GM23338 (cell line): ENCODE results near the gene CXCL6. TPM values are rescaled to one million over a fixed set of nuclear protein-coding genes. Genes with fewer than 3 reads are reported as not detected.

ENCODE experiments used
- ATAC-seq: fragments of 200-7000 bp; cut with Tn5 transposase; 3 replicates; pipeline ENCODE4 v1.9.1; 2020
- DNase-seq: peaks from one replicate; pipeline ENCODE4 v3.0.0-alpha.2; 2015; ENCODE audit warnings: low spot score
- H2AFZ ChIP-seq: fragments of 200-600 bp; sonication (generic); 2 replicates; pipeline ENCODE4 v1.8.0; 2016; ENCODE audit warnings: antibody characterized with exemption, mild to moderate bottlenecking, moderate library complexity
- H3F3A ChIP-seq: fragments of 200-600 bp; sonication (generic); replicated peaks from 2 replicates; pipeline ENCODE4 v1.8.0; 2017; ENCODE audit warnings: antibody characterized with exemption, mixed run types, low read depth
- H3K27ac ChIP-seq: fragments of 200-600 bp; sonication (generic); 2 replicates; pipeline ENCODE4 v1.6.1; 2016; ENCODE audit warnings: low read depth
- H3K27me3 ChIP-seq: fragments of 200-600 bp; sonication (generic); 2 replicates; pipeline ENCODE4 v1.8.0; 2016; ENCODE audit warnings: mild to moderate bottlenecking, mixed run types, moderate library complexity; ENCODE audit not compliant: insufficient read depth
- H3K36me3 ChIP-seq: fragments of 200-600 bp; sonication (generic); 2 replicates; pipeline ENCODE4 v1.8.0; 2016; ENCODE audit warnings: mild to moderate bottlenecking; ENCODE audit not compliant: insufficient read depth
- H3K4me1 ChIP-seq: fragments of 200-600 bp; sonication (generic); 2 replicates; pipeline ENCODE4 v1.8.0; 2016; ENCODE audit warnings: mild to moderate bottlenecking, moderate library complexity; ENCODE audit not compliant: insufficient read depth
- H3K4me2 ChIP-seq: fragments of 200-600 bp; sonication (generic); 2 replicates; pipeline ENCODE4 v1.7.1; 2017; ENCODE audit warnings: mixed run types
- H3K4me3 ChIP-seq: fragments of 200-600 bp; sonication (generic); 2 replicates; pipeline ENCODE4 v1.6.1; 2016; ENCODE audit warnings: mixed run types
- H3K79me2 ChIP-seq: fragments of 200-600 bp; sonication (generic); replicated peaks from 2 replicates; pipeline ENCODE4 v1.8.0; 2017; ENCODE audit warnings: mild to moderate bottlenecking; ENCODE audit not compliant: insufficient read depth
- H3K9me2 ChIP-seq: fragments of 200-600 bp; sonication (generic); 2 replicates; pipeline ENCODE4 v1.8.0; 2017; ENCODE audit not compliant: insufficient read depth
- H4K20me1 ChIP-seq: fragments of 200-600 bp; sonication (generic); replicated peaks from 2 replicates; pipeline ENCODE4 v1.8.0; 2017; ENCODE audit warnings: mild to moderate bottlenecking; ENCODE audit not compliant: insufficient read depth
- H3K27ac Mint-ChIP-seq: 2 replicates; pipeline ENCODE4 v1.8.0; 2020; ENCODE audit warnings: inconsistent platforms, mild to moderate bottlenecking, moderate library complexity, mixed read lengths
- H3K27me3 Mint-ChIP-seq: 3 replicates; pipeline ENCODE4 v1.8.0; 2022; ENCODE audit warnings: low read depth, mild to moderate bottlenecking, moderate library complexity, mixed read lengths, inconsistent platforms; ENCODE audit not compliant: insufficient read depth, poor library complexity
- H3K36me3 Mint-ChIP-seq: 3 replicates; pipeline ENCODE4 v1.8.0; 2021; ENCODE audit warnings: low read depth, mild to moderate bottlenecking, inconsistent platforms, moderate library complexity, mixed read lengths
- H3K4me1 Mint-ChIP-seq: 3 replicates; pipeline ENCODE4 v1.8.0; 2020; ENCODE audit warnings: mild to moderate bottlenecking, inconsistent platforms, mixed read lengths
- H3K4me3 Mint-ChIP-seq: 3 replicates; pipeline ENCODE4 v1.8.0; 2021; ENCODE audit warnings: moderate library complexity, mild to moderate bottlenecking, inconsistent platforms, mixed read lengths
- H3K9me3 Mint-ChIP-seq: 3 replicates; pipeline ENCODE4 v1.8.0; 2020; ENCODE audit warnings: moderate library complexity, mild to moderate bottlenecking, inconsistent platforms, mixed read lengths
- CREB1 ChIP-seq: fragments of 250-450 bp; sonication (Bioruptor Pico); IDR thresholded peaks from 2 replicates; pipeline ENCODE4 v1.5.0; 2020; ENCODE audit warnings: low read depth, mild to moderate bottlenecking, moderate library complexity
- CTCF ChIP-seq, 2 experiments: fragments of 200-600 bp in 1 of 2; sonication (generic) in 1 of 2; conservative IDR thresholded peaks; 2 replicates each; pipeline versions ENCODE4 v1.5.1 to v1.6.1; 2016 to 2017; ENCODE audit warnings: antibody characterized with exemption in 2 of 2, low read depth in 2 of 2, mild to moderate bottlenecking in 2 of 2, moderate library complexity in 1 of 2
- ETS1 ChIP-seq: IDR thresholded peaks from 2 replicates; pipeline ENCODE4 v1.6.1; 2016; ENCODE audit warnings: antibody characterized with exemption
- EZH2 ChIP-seq: fragments of 200-600 bp; sonication (generic); IDR thresholded peaks from one replicate; pipeline ENCODE4 v1.8.0; 2017; ENCODE audit warnings: antibody characterized with exemption, mild to moderate bottlenecking, low read depth; ENCODE audit not compliant: unreplicated experiment
- EZH2phosphoT487 ChIP-seq: fragments of 200-600 bp; sonication (generic); IDR thresholded peaks from one replicate; pipeline ENCODE4 v1.8.1; 2018; ENCODE audit warnings: antibody characterized with exemption; ENCODE audit not compliant: unreplicated experiment
- JUNB ChIP-seq: IDR thresholded peaks from one replicate; pipeline ENCODE4 v1.6.1; 2016; ENCODE audit warnings: antibody characterized with exemption; ENCODE audit not compliant: unreplicated experiment
- NANOG ChIP-seq: IDR thresholded peaks from 2 replicates; pipeline ENCODE4 v1.6.1; 2016; ENCODE audit warnings: antibody characterized with exemption, borderline replicate concordance
- POLR2AphosphoS5 ChIP-seq: IDR thresholded peaks from 2 replicates; pipeline ENCODE4 v1.6.1; 2016; ENCODE audit warnings: antibody characterized with exemption, low read depth
- STAT1 ChIP-seq: IDR thresholded peaks from one replicate; pipeline ENCODE4 v1.6.1; 2016; ENCODE audit warnings: antibody characterized with exemption; ENCODE audit not compliant: unreplicated experiment
- ZNF114 ChIP-seq: fragments of 250-450 bp; sonication (Bioruptor Pico); IDR thresholded peaks from 2 replicates; pipeline ENCODE4 v1.5.0; 2020; ENCODE audit warnings: mild to moderate bottlenecking, moderate library complexity
- ZNF331 ChIP-seq: fragments of 250-450 bp; sonication (Bioruptor Pico); IDR thresholded peaks from 2 replicates; pipeline ENCODE4 v1.5.0; 2020; ENCODE audit warnings: low read depth, mild to moderate bottlenecking, moderate library complexity
- polyA plus RNA-seq: library from polyadenylated mRNA; unstranded; fragments of >200 nt; fragmentation: Nextera tagmentation; extraction: Ambion mirVana; gene quantifications from 2 replicates; pipeline ENCODE4 v1.2.1, GENCODE V29; 2016
- total RNA-seq: library from RNA; depleted of rRNA; stranded (reverse); fragments of >200 nt; shearing (Covaris generic); gene quantifications from 2 replicates; pipeline ENCODE4 v1.2.3, GENCODE V29; 2014
- TF ChIP-seq, protein P1 (sequence below): IDR thresholded peaks from one replicate; pipeline ENCODE4 v1.6.1; 2018; ENCODE audit warnings: antibody characterized with exemption; ENCODE audit not compliant: unreplicated experiment
- TF ChIP-seq, protein P2 (sequence below): fragments of 250-450 bp; sonication (Bioruptor Pico); IDR thresholded peaks from 2 replicates; pipeline ENCODE4 v1.5.0; 2020; ENCODE audit warnings: mild to moderate bottlenecking, moderate library complexity

The CXCL6 gene
- total and polyA plus RNA-seq, 2 experiments from 2014 or later: 7.2 to 11.8 TPM

DNA sequence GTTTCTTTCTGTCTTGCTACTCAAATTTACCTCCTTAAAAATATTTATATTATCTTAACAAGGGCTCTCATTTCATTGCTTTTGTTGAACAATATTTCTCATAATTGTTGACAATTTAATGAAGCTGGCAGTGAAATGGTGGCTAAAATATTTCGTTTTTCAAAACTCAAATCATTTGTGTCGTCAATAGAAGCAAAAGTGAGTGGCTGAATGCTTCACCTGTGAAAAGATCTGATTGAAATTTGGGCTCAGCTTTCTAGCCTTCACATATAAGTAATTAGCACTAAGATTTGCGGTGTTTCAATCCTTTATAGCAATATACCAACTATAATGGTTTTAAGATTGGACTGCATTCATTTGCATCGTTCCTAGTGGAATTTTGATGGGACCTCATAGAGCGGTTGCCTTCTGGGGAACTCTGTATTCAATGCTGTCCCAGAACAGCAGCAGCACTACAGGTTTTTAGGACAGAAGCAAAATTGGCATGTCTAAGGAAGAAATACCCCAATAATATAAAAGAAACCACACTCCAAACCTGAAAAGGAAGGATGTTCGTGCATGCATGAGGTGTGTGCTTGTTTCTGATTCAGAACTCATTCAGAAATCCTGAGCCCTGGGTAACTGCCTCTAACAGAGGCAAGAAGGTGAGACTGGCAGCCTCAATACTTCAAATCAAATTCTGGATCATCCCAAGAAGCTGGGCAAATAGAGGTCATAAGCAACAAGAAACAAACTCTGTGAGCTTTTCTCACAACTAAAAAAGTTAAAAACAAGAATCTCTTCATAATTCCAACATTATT, 35.2 kb downstream of the CXCL6 start:
- Histone ChIP-seq H3K4me2 (no peak overlapping the region), H3F3A (no peaks in the 10 kb centered on the region; the same call in 1 of the 2 replicates), H4K20me1 (no peaks in the 10 kb centered on the region), H3K4me3 (no peak overlapping the region), H3K36me3 (no peaks in the 10 kb centered on the region), H3K27ac (no peak overlapping the region), H3K27me3 (peaks cover 23% of the 10 kb centered on the region), H3K9me2 (no peaks in the 10 kb centered on the region), H2AFZ (no peak overlapping the region), H3K4me1 (peaks cover 18% of the 10 kb centered on the region), H3K79me2 (no peaks in the 10 kb centered on the region)
- no peak for ATAC-seq
- no peaks in the 10 kb centered on the region for H3K9me3 Mint-ChIP-seq
- no peak for TF ChIP-seq JUNB
- no peak for TF ChIP-seq CREB1 (CRISPR knock-in tag)
- TF ChIP-seq, protein P1, sequence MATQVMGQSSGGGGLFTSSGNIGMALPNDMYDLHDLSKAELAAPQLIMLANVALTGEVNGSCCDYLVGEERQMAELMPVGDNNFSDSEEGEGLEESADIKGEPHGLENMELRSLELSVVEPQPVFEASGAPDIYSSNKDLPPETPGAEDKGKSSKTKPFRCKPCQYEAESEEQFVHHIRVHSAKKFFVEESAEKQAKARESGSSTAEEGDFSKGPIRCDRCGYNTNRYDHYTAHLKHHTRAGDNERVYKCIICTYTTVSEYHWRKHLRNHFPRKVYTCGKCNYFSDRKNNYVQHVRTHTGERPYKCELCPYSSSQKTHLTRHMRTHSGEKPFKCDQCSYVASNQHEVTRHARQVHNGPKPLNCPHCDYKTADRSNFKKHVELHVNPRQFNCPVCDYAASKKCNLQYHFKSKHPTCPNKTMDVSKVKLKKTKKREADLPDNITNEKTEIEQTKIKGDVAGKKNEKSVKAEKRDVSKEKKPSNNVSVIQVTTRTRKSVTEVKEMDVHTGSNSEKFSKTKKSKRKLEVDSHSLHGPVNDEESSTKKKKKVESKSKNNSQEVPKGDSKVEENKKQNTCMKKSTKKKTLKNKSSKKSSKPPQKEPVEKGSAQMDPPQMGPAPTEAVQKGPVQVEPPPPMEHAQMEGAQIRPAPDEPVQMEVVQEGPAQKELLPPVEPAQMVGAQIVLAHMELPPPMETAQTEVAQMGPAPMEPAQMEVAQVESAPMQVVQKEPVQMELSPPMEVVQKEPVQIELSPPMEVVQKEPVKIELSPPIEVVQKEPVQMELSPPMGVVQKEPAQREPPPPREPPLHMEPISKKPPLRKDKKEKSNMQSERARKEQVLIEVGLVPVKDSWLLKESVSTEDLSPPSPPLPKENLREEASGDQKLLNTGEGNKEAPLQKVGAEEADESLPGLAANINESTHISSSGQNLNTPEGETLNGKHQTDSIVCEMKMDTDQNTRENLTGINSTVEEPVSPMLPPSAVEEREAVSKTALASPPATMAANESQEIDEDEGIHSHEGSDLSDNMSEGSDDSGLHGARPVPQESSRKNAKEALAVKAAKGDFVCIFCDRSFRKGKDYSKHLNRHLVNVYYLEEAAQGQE: no peak
- TF ChIP-seq ZNF331 (CRISPR knock-in tag): no peak
- TF ChIP-seq ZNF114 (CRISPR knock-in tag): no peak
- no peak for TF ChIP-seq NANOG
- TF ChIP-seq STAT1: no peak
- TF ChIP-seq, protein P2, sequence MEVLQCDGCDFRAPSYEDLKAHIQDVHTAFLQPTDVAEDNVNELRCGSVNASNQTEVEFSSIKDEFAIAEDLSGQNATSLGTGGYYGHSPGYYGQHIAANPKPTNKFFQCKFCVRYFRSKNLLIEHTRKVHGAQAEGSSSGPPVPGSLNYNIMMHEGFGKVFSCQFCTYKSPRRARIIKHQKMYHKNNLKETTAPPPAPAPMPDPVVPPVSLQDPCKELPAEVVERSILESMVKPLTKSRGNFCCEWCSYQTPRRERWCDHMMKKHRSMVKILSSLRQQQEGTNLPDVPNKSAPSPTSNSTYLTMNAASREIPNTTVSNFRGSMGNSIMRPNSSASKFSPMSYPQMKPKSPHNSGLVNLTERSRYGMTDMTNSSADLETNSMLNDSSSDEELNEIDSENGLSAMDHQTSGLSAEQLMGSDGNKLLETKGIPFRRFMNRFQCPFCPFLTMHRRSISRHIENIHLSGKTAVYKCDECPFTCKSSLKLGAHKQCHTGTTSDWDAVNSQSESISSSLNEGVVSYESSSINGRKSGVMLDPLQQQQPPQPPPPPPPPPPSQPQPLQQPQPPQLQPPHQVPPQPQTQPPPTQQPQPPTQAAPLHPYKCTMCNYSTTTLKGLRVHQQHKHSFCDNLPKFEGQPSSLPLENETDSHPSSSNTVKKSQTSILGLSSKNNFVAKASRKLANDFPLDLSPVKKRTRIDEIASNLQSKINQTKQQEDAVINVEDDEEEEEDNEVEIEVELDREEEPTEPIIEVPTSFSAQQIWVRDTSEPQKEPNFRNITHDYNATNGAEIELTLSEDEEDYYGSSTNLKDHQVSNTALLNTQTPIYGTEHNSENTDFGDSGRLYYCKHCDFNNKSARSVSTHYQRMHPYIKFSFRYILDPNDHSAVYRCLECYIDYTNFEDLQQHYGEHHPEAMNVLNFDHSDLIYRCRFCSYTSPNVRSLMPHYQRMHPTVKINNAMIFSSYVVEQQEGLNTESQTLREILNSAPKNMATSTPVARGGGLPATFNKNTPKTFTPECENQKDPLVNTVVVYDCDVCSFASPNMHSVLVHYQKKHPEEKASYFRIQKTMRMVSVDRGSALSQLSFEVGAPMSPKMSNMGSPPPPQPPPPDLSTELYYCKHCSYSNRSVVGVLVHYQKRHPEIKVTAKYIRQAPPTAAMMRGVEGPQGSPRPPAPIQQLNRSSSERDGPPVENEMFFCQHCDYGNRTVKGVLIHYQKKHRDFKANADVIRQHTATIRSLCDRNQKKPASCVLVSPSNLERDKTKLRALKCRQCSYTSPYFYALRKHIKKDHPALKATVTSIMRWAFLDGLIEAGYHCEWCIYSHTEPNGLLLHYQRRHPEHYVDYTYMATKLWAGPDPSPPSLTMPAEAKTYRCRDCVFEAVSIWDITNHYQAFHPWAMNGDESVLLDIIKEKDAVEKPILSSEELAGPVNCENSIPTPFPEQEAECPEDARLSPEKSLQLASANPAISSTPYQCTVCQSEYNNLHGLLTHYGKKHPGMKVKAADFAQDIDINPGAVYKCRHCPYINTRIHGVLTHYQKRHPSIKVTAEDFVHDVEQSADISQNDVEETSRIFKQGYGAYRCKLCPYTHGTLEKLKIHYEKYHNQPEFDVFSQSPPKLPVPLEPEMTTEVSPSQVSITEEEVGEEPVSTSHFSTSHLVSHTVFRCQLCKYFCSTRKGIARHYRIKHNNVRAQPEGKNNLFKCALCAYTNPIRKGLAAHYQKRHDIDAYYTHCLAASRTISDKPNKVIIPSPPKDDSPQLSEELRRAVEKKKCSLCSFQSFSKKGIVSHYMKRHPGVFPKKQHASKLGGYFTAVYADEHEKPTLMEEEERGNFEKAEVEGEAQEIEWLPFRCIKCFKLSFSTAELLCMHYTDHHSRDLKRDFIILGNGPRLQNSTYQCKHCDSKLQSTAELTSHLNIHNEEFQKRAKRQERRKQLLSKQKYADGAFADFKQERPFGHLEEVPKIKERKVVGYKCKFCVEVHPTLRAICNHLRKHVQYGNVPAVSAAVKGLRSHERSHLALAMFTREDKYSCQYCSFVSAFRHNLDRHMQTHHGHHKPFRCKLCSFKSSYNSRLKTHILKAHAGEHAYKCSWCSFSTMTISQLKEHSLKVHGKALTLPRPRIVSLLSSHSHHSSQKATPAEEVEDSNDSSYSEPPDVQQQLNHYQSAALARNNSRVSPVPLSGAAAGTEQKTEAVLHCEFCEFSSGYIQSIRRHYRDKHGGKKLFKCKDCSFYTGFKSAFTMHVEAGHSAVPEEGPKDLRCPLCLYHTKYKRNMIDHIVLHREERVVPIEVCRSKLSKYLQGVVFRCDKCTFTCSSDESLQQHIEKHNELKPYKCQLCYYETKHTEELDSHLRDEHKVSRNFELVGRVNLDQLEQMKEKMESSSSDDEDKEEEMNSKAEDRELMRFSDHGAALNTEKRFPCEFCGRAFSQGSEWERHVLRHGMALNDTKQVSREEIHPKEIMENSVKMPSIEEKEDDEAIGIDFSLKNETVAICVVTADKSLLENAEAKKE: no peak
- TF ChIP-seq CTCF (conservative IDR thresholded peaks at IDR 0.05; ENCODE audit: low read depth in 2 of 2): no peak
- TF ChIP-seq POLR2AphosphoS5: no peak
- TF ChIP-seq EZH2: no peak
- TF ChIP-seq EZH2phosphoT487: no peak
- TF ChIP-seq ETS1: no peak
- H3K27me3 Mint-ChIP-seq: peaks cover 10% of the 10 kb centered on the region
- H3K4me1 Mint-ChIP-seq: peaks cover 22% of the 10 kb centered on the region
- H3K4me3 Mint-ChIP-seq: no peak overlapping the region
- DNase-seq: no peak
- H3K36me3 Mint-ChIP-seq: no peaks in the 10 kb centered on the region
- H3K27ac Mint-ChIP-seq: no peak overlapping the region
